GM12801 (cell line): ENCODE results near the gene ALDH4A1.

Source experiments
- CTCF ChIP-seq: IDR thresholded peaks from one replicate; pipeline ENCODE4 v1.5.1; 2011; ENCODE audit warnings: control low read depth; ENCODE audit not compliant: insufficient read length; ENCODE audit errors: extremely low read depth

ALDH4A1 gene

DNA sequence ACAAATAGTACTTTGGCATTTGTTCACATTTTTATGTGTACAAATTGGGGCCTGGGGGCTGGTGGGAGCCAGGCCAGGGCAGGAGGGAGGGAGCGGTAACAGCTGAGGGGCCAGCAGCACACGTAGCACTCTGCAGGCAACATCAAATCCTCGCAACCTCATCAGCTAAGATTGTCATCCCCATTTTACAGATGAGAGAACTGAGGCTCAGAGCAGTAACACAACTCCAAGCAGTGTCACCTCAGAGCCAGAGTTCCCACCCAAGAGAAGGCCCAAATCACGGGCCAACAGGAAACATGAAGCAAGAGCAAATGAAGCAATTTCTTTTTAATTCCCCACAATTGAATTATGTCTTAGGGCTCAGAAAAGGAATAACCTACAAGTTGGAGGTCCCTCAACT, 40.0 kb upstream of the ALDH4A1 start:
- TF ChIP-seq CTCF = no peak

- TF ChIP-seq CTCF = no peak
These were observed 39.1 kb upstream of the ALDH4A1 start for GRCh38 chr1:18941221-18942141.

DNA sequence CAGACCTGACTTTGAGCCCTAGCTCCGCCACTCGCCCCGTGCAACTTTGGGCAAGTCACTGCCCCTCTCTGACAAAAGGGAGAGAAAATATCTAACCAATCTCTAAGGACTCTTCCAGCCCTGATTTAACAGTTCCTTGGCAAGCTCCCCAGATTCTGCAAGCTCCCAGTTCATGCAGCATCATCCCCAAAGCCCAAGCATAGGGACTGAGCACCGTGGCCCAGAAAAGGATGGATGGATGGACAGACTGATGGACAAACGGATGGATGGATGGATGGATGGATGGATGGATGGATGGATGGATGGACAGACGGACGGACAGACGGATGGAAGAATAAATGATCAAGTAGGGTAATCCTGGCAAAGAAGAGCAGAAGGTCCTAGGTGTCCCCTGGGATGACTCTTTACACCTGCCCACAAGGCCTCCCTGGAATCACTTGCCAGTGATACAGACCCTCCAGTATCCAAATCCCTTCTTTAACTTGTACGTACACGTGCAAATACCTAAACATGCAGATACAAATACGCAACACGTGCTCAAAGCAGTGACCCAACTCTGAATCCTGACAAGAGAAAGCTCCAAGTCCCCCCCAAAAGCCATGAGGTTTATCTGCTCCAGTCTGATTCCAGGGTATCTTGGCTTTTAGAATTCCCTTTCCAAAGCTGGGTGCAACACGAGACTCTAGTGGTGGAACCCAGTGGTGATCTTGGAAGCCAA, 38.1 kb upstream of the ALDH4A1 start:
- no peak for TF ChIP-seq CTCF

GRCh38 chr1:18939398-18940302, 37.3 kb upstream of the ALDH4A1 start:
- TF ChIP-seq CTCF = no peak

DNA sequence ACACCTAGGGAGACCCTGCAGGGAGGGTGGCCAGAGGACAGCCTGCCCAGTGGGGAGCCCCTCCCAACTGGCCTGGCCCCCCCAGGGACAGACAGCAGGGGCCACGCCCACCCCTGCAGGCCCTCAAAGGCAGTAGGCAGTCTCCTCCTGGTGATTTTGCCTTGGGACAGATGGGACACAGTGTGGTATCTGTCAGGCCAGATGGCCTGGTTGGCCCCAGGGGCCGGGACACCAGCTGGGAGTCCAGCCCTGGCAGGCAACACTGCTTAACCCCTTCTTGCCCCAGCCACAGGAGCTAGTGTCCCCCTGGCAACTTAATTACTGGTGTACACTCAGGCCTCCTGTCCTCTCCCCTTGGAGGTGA, 36.3 kb upstream of the ALDH4A1 start:
- TF ChIP-seq CTCF = no peak

GRCh38 chr1:18938008-18938706, 35.8 kb upstream of the ALDH4A1 start:
- TF ChIP-seq CTCF = no peak
